GM12873 (cell line): ENCODE measurements around the gene ZNF607.

ENCODE experiments used
- CTCF ChIP-seq: IDR thresholded peaks from 2 replicates; pipeline ENCODE4 v1.5.1; 2012; ENCODE audit warnings: low read depth, mild to moderate bottlenecking, moderate library complexity, low read length, control low read depth; ENCODE audit not compliant: insufficient read depth; ENCODE audit errors: missing control alignments

The ZNF607 gene

DNA sequence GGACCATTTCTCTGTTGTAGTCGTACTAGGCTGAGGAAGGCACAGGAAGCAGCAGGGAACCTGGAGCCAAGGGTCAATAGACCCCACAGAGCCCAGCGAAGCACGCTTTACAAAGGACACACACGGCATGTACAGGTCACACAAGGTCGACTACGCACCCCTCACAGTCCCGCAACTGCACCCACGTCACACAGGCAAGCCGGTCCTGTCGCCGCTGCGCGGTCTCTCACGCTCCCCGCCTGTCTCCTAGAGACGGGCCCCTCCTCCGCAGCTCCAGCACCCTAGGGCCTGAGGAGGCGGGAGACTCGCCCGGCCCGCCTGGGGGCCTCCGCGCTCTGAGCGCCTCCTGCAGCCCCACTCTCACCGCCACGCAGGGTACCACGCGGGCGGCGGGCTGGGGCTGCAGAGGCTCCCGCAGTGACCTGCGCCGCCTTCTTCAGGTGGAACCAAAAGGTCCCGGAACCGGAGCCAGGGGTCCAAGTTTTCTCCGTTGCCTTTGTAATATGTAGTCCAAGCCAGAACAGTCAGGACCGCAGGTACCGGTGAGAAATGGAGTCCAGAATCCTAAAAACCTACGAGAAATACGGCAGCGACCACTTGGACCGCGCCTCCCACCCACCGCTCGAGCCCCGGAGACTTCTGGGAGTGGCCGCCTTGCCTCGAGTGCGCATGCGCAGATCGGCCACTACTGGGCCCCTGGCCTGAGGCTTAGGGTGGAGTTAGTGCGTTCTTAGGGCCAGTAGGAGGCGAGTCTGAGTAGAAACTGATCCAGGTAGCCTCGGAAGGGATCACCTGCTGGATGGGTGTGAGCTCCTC, at the start of gene ZNF607:
ZNF607 (minus strand) TSS at position 651 of the 816 bp plus-strand sequence. CDS start 8,143 bp downstream, outside the sequence.
- peak; percentile 72 for TF ChIP-seq CTCF

- no peak for TF ChIP-seq CTCF
These were observed 43.9 kb upstream of the ZNF607 start for GRCh38 chr19:37763488-37763887.

GRCh38 chr19:37738371-37738770, 18.8 kb upstream of the ZNF607 start:
- no peak for TF ChIP-seq CTCF

GRCh38 chr19:37725181-37725580, 5.6 kb upstream of the ZNF607 start:
- no peak for TF ChIP-seq CTCF

GRCh38 chr19:37719927-37720265, 335 bp upstream of the ZNF607 start:
- no peak for TF ChIP-seq CTCF

DNA sequence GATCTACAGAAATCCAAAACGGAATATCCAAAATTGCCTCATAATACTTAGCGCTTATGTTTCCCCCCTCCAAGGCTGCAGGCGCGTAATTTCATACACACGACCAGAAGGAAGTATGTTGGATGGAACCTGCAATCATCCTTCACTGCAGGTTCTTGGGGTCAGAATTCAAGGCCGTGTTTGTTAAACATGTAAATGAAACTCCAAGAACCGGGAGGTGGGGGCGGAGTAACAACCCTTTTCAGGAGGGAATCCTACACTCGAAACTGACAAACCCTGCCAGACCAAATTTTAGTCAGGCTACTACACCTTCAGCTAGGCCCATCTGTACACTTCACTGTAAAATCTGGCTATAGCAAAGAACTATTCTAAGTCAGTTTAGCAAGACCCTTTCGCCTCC, 1.3 kb downstream of the ZNF607 start:
- no peak for TF ChIP-seq CTCF

DNA sequence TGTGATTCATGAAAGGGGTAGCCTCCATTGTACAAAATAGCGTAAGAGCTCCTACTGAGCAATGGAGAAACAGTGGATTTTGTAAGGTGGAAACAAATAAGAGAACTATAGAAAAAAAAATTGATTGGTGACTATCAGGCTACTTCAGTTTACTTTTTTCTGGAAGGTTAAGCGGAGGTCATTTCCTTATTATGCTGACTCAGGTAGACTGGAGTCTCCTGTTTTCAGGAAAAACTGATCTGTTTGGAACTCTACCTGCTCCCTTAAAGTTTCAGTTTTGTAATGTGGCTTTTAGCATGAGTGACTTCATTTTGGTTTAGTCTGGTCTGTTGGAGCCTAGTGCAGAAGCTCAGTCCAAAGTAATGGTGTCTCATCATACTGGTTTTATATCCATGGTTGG, 3.4 kb downstream of the ZNF607 start:
- TF ChIP-seq CTCF: no peak
